KBM-7 (cell line): ENCODE measurements around the gene YOD1.

ENCODE experiments used
- DNase-seq: peaks from one replicate; pipeline ENCODE4 v3.0.0-alpha.2; 2015
- in situ Hi-C: fragments of 300-500 bp; cut with MboI; formaldehyde crosslinking; loops from 2 replicates; pipeline ENCODE4 v1.14.3; 2020; ENCODE audit warnings: low sequenced_read_pairs, low pct_unique_long_range_greater_than_20kb, mixed read lengths

YOD1 gene

GRCh38 chr1:207019161-207019560 lies 31.8 kb downstream of the YOD1 start:
- in situ Hi-C loops, result no loop called here

GRCh38 chr1:207018707-207019106 lies 32.3 kb downstream of the YOD1 start:
- in situ Hi-C loops, result no loop called here

More at GRCh38 chr1:207019161-207019560, 31.8 kb downstream of the YOD1 start:
- no peak for DNase-seq

DNA sequence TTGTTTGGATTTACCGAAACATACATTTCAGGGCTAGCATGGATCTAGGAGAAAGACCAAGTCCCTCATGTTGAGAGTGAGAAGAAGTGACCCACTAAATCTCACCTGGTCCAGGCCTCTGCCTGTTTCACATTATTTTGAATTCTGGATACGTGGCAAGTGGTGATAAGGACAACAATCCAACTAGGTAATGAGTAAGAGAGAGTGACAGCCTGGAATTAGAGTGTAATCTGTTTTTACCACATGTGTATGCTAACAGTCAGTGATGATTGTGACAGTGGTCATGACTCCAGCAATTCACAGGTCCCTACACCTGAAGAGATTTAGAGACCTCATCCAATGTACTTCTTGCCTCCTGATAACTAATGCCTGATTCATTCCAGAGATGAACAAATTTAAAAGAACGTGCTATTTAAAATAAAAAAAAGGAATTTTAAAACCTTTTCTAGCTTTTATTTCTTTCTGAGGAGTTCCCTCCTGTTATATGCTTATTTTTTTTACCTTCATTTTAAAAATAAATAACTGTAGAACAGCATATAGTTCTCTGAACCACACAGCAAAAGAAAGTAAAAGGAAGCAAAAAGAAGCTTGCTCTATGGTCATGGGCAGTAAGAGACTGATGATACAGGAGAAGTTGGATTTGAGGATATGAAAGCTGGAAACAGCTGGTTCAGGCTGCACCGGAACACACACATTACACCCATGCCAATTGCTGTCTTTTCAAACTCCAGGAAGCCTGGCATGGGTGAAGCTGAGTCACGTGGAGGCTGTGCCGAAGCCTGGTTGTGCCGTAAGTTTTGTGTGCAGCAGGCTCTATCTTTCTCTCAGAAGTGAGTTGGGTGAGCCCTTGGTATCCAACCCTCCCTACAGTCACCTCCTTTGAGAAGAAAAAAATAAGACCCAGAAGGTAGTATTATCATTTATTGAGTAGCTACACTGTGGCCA lies 33.1 kb downstream of the YOD1 start:
- in situ Hi-C loops, result no loop called here
- DNase-seq, result no peak

More at GRCh38 chr1:207018707-207019106, 32.3 kb downstream of the YOD1 start:
- DNase-seq, result no peak

DNA sequence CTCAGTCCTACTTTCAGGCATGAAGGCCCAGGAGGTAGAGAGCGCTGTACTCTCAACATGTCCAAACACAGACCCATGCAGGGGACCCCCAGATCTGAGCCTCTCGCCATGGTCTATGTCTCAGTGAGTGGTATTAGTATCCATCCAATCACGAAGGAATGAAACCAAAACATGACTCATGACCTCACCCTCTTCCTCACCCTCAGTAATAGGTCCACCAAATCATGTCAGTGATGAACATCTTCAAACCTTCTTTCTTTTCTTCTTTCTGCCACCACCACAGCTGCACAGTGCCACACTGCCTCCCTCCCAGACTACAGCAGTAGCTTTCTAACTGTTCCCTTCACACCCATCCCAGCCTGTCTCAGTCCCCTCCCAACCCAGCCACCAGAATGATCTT lies 35.2 kb downstream of the YOD1 start:
- in situ Hi-C loops, result no loop called here
- no peak for DNase-seq

DNA sequence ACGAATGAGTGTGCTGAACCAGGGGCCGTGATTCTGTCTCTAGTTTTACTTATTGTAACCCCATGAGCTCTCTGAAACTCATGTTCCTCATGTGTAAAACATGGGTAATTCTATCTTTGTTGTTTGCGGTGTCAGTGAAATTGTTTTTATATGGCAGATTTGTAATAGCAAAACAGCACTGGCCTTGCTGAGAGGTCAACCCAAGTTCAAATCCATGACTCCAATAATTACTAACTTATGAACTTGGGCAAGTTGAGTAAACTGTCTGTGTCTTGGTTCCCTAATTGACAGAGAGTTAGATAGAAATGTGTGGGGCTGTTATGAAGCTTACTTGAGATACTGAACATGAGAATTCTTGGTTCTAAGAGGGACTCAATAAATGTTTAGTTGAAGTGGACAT lies 36.3 kb downstream of the YOD1 start:
- in situ Hi-C loops, result no loop called here
- no peak for DNase-seq

DNA sequence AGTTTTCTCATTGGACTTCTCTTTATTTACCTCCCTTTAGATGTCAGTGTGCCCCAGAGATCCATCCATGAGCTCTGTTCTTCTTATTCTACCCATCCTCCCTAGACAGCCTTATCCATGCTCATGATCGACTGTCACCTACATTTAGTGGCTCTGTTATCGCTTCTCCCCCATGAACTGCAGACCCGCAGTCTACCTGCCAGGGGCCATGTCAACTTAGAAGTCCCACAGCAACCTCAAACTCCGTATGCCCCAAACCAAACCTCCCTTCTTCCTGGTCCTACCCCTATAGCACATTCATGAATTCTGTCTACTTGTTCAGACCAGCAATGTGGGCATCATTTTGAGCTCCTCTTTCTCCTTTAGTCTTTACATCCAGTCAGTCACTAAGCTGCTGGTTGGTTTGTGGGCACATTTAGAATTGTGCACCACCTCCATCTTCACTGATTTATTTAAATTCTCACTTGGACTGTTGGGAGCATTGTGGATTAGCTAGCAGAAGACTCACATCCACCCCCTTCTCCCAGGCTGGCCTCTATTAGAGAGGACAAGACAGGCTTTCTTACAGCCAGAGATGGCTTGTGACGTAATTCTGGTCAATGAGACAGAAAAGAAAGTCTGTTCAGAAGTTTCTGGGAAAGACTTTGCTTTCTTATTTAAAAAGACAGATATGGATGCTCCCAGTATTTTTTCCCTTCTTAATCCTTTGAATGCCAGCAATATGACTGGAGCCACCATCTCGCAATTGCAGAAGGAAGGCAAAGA lies 37.5 kb downstream of the YOD1 start:
- in situ Hi-C loops, result no loop called here
- DNase-seq, result no peak

- in situ Hi-C loops, result no loop called here
- DNase-seq, result no peak
These were observed 40.3 kb downstream of the YOD1 start for GRCh38 chr1:207010726-207011125.

DNA sequence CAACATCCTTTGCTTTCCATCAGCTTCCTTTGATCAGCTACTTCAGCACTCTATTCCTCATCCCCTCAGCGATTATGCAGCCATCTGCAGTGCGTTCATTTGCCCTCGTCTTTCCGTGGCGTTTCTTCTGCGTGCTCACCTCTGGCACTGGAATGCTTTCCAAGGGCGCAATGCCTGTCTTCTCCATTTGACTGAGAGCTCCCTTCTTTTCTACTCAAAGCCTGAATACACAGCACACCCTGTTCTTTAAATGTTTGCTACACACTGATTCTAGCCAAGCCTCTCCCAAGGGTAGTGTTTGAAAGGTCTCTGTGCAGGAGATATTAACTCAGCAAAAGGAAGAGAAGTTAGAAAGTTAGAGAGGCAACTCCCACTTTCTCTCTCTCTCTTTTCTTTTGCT lies 41.1 kb downstream of the YOD1 start:
- no peak for DNase-seq
- in situ Hi-C loops, result no loop called here

- DNase-seq, result no peak
- in situ Hi-C loops, result no loop called here
These were observed 41.7 kb downstream of the YOD1 start for GRCh38 chr1:207009182-207009850.

GRCh38 chr1:207007352-207008033 lies 43.5 kb downstream of the YOD1 start:
- in situ Hi-C loops, result no loop called here
- DNase-seq, result no peak

DNA sequence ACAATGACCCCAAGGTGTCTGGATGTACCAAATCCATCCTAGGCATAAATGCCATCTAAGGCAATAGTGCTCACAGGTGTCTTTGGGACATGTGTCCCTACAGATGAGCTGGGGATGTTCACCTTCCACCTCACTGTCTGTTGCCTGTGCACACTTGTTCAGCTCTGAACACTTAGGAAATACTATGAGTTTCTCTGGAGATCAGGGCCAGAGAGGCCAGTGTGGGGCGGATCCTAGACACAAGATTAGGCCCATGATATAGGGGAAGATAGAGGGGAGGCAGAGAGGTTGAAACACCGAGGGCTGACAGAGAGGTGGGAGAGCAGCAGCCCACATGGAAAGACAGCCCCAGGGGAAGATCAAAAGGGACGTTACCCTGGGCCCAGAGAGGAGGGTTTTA lies 44.1 kb downstream of the YOD1 start:
- no peak for DNase-seq
- in situ Hi-C loops, result no loop called here

GRCh38 chr1:207006083-207006482 lies 44.9 kb downstream of the YOD1 start:
- no peak for DNase-seq
- in situ Hi-C loops, result no loop called here

- in situ Hi-C loops, result no loop called here
- peak; percentile 38 for DNase-seq
These were observed 45.8 kb downstream of the YOD1 start for GRCh38 chr1:207004931-207005830.

DNA sequence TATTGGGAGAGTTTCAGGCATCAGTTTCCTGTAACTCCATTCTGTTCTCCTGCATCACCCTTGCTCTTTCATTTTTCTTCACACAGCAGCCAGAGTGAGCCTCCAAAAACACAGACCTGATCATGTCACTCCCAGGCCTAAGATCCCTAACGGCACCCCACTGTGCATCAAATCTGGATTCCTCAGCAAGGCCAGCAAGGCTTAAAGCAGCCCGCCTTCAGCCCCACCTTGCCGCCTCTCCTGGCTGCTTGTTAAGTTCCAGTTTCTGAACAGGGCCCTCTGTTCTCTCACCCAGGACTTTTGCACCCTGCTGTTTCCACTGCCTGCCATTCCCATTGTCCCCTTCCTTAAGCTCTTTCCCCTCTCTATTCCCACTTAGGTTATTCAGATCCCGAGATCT lies 47.8 kb downstream of the YOD1 start:
- DNase-seq, result no peak

DNA sequence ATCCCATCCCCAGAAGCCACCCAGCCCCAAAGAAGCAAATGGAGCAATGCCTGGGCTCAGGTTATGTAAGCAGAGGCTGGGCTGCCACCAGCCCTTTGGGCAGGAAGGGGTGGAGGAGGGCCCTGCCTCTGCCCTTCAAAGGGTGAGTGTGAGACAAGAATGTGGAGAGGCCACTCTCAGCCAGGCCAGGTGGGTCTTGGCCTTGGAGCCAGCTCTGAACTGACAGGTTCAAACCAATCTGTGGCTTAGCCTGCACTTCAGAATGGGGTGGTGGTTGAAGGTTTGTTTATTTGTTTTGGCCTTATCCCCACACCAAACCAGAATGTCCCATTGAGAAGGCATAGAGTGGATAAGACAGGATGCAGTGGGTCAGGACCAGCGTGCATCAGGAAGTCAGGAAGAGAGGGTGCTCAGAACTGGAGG lies 48.3 kb downstream of the YOD1 start:
- DNase-seq, result no peak

More for the DNA sequence above, 47.8 kb downstream of the YOD1 start:
- in situ Hi-C loops, result no loop called here

GRCh38 chr1:207001492-207002245 lies 49.3 kb downstream of the YOD1 start:
- in situ Hi-C loops, result no loop called here
- DNase-seq, result no peak

More for the DNA sequence above, 48.3 kb downstream of the YOD1 start:
- in situ Hi-C loops, result no loop called here

- in situ Hi-C loops, result no loop called here
- DNase-seq, result no peak
These were observed 50.2 kb downstream of the YOD1 start for GRCh38 chr1:207000651-207001291.
